ENCODE data around the gene EPB41L1. TPM values are rescaled to one million over a fixed set of nuclear protein-coding genes. Genes with fewer than 3 reads are reported as not detected.

Gene EPB41L1
- 37.7 to 38.7 TPM (median 38.1 TPM) in 3 replicates for total RNA-seq (2021)
- percentile 40 among the genes with signal in this experiment for Bru-seq, nascent RNA
- long read RNA-seq, experiment 1, partial matches to known transcripts: 5 of 90 reads
- long read RNA-seq, experiment 1, other reads (novel, unspliced or antisense): 85 of 90 reads
- long read RNA-seq, experiment 2, partial matches to known transcripts: 10 of 35 reads
- long read RNA-seq, experiment 2, other reads (novel, unspliced or antisense): 25 of 35 reads
- long read RNA-seq, experiment 3, partial matches to known transcripts: 0 of 1 reads
- long read RNA-seq, experiment 3, other reads (novel, unspliced or antisense): 1 of 1 reads

DNA sequence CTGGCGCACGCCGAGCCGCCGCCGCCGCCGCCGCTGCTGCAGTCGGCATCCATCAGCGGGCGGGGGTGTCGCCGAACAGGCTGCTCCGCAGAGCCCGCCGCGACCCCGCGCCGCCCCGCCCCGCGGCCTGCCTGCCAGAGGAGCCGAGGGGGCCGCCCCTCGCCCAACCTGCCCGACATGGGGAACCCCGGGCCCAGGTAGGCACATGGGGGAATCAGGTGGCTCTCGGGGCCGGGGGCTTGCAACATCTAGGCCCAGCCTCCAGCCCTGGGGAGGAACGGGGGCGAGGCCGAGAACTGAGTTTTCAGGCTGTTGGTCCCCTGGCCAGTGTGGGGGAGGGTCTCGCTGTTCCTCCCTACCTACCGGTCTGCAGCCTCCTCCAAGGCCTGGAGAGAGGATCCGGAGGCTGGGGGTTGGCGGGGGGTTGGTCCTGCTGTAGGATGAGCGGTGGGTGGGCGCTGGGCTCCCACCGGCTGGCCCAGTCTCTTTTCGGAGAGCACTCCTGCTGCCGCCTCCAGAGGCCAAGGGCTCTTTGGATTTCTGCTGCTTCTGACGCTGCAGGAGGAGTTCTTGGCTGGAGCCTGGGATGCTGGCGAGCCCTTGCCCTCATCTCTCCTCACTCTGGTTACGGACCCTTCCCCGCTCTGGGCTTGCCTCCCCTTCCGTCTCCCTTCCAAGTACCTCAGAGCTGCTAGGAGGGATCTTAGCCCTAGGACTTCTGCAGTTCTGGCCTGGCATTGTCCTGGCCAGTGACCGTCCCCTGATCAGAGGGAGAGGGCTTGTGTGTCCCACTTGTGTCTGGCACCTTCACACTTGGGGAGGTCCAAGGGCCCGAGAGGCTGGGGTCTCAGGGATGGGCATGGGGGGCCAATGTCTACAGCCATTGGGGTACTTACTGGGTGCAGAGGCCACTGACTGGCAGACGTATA, at the start of gene EPB41L1:
EPB41L1 (plus strand) TSS at position 41 of the 929 bp plus-strand sequence. CDS start 19,038 bp downstream, outside the sequence.
- Mint-ChIP-seq H3K4me1 (peaks cover 23% of the 10 kb centered on the region), H3K27ac (no peak within 1 kb of the TSS), H3K9me3 (no peaks in the 10 kb centered on the region), H3K4me3 (peak within 1 kb of the TSS; percentile 78), H3K36me3 (no peaks in the 10 kb centered on the region), H3K27me3 (ENCODE audit: low read depth) (peaks cover 21% of the 10 kb centered on the region)
- POLR2A ChIA-PET: no interaction called here
- ATAC-seq (peak; percentile 49), DNase-seq (ENCODE audit: low spot score) (peak; percentile 57)
- CTCF ChIA-PET: interaction anchor here (1.6 to 4.4 kb wide), 5 partner anchors 16 to 285 kb away, joined by 11 to 93 read pairs (median 16); no protein-coding TSS in a partner anchor
- TF ChIP-seq ZNF396 (CRISPR knock-in tag; IDR thresholded peaks at IDR 0.05; ENCODE audit: borderline replicate concordance): no peak
- TF ChIP-seq, protein P1, sequence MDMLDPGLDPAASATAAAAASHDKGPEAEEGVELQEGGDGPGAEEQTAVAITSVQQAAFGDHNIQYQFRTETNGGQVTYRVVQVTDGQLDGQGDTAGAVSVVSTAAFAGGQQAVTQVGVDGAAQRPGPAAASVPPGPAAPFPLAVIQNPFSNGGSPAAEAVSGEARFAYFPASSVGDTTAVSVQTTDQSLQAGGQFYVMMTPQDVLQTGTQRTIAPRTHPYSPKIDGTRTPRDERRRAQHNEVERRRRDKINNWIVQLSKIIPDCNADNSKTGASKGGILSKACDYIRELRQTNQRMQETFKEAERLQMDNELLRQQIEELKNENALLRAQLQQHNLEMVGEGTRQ (CRISPR knock-in tag; IDR thresholded peaks at IDR 0.05): 0 out of 2 replicates have a peak, but pooled peaks have one; percentile 8
- TF ChIP-seq, protein P2, sequence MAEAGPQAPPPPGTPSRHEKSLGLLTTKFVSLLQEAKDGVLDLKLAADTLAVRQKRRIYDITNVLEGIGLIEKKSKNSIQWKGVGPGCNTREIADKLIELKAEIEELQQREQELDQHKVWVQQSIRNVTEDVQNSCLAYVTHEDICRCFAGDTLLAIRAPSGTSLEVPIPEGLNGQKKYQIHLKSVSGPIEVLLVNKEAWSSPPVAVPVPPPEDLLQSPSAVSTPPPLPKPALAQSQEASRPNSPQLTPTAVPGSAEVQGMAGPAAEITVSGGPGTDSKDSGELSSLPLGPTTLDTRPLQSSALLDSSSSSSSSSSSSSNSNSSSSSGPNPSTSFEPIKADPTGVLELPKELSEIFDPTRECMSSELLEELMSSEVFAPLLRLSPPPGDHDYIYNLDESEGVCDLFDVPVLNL (CRISPR knock-in tag; IDR thresholded peaks at IDR 0.05; ENCODE audit: borderline replicate concordance, low read depth): no peak
- TF ChIP-seq, protein P3, sequence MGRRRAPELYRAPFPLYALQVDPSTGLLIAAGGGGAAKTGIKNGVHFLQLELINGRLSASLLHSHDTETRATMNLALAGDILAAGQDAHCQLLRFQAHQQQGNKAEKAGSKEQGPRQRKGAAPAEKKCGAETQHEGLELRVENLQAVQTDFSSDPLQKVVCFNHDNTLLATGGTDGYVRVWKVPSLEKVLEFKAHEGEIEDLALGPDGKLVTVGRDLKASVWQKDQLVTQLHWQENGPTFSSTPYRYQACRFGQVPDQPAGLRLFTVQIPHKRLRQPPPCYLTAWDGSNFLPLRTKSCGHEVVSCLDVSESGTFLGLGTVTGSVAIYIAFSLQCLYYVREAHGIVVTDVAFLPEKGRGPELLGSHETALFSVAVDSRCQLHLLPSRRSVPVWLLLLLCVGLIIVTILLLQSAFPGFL (CRISPR knock-in tag; IDR thresholded peaks at IDR 0.05; ENCODE audit: borderline replicate concordance): no peak; the same call in 1 of the 2 replicates
- TF ChIP-seq, protein P4, sequence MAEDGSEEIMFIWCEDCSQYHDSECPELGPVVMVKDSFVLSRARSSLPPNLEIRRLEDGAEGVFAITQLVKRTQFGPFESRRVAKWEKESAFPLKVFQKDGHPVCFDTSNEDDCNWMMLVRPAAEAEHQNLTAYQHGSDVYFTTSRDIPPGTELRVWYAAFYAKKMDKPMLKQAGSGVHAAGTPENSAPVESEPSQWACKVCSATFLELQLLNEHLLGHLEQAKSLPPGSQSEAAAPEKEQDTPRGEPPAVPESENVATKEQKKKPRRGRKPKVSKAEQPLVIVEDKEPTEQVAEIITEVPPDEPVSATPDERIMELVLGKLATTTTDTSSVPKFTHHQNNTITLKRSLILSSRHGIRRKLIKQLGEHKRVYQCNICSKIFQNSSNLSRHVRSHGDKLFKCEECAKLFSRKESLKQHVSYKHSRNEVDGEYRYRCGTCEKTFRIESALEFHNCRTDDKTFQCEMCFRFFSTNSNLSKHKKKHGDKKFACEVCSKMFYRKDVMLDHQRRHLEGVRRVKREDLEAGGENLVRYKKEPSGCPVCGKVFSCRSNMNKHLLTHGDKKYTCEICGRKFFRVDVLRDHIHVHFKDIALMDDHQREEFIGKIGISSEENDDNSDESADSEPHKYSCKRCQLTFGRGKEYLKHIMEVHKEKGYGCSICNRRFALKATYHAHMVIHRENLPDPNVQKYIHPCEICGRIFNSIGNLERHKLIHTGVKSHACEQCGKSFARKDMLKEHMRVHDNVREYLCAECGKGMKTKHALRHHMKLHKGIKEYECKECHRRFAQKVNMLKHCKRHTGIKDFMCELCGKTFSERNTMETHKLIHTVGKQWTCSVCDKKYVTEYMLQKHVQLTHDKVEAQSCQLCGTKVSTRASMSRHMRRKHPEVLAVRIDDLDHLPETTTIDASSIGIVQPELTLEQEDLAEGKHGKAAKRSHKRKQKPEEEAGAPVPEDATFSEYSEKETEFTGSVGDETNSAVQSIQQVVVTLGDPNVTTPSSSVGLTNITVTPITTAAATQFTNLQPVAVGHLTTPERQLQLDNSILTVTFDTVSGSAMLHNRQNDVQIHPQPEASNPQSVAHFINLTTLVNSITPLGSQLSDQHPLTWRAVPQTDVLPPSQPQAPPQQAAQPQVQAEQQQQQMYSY (CRISPR knock-in tag; IDR thresholded peaks at IDR 0.05): peak; percentile 79
- peak; percentile 10; the same call in 1 of the 2 replicates for TF ChIP-seq SP1 (CRISPR knock-in tag; conservative IDR thresholded peaks at IDR 0.05)
- TF ChIP-seq FOXP1 (CRISPR knock-in tag; IDR thresholded peaks at IDR 0.05; ENCODE audit: borderline replicate concordance): no peak
- TF ChIP-seq CBFB (CRISPR knock-in tag; IDR thresholded peaks at IDR 0.05; ENCODE audit: low read depth): 0 out of 2 replicates have a peak, but pooled peaks have one; percentile 48
- no peak for TF ChIP-seq MYBL2 (CRISPR knock-in tag; IDR thresholded peaks at IDR 0.05)
- TF ChIP-seq ATF1 (CRISPR knock-in tag; IDR thresholded peaks at IDR 0.05): no peak

DNA sequence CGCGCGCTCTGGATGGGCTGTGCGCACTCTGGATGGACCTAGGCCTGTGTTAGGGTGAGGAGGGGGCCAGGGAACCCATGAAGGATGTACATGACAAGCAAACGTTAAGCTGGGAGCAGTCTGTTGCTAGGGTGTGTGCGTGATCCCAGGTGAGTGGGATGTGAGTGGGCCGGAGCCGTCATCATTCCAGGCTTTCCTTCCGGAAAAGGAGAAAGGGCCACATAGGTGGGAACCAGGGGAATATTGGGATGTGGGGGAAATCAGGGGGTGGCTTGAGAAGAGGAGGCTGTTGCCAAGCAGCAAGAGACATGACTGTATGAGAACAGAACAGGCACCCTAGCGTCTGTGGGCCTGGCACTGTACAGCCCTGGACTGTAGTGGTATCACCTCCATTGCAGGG, 49.7 kb upstream of the EPB41L1 start:
- ATAC-seq (no peak), DNase-seq (ENCODE audit: low spot score) (no peak)
- Mint-ChIP-seq H3K4me1 (peaks cover 10% of the 10 kb centered on the region), H3K27me3 (ENCODE audit: low read depth) (peaks cover 38% of the 10 kb centered on the region), H3K4me3 (no peak overlapping the region), H3K36me3 (no peaks in the 10 kb centered on the region), H3K27ac (no peak overlapping the region), H3K9me3 (no peaks in the 10 kb centered on the region)
- TF ChIP-seq, protein P5, sequence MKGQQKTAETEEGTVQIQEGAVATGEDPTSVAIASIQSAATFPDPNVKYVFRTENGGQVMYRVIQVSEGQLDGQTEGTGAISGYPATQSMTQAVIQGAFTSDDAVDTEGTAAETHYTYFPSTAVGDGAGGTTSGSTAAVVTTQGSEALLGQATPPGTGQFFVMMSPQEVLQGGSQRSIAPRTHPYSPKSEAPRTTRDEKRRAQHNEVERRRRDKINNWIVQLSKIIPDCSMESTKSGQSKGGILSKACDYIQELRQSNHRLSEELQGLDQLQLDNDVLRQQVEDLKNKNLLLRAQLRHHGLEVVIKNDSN (CRISPR knock-in tag; IDR thresholded peaks at IDR 0.05): no peak
- TF ChIP-seq NR3C1 (CRISPR knock-in tag; conservative IDR thresholded peaks at IDR 0.05; ENCODE audit: low read depth): no peak
- ChIA-PET POLR2A (interaction anchor here (0.7 kb wide), 1 partner anchor 13 kb away, joined by 3 read pairs; no protein-coding TSS in a partner anchor), CTCF (interaction anchor here (0.7 kb wide), 1 partner anchor 295 kb away, joined by 3 read pairs; no protein-coding TSS in a partner anchor)
